Measurements from ENCODE around the gene CCDC154.

Gene CCDC154

DNA sequence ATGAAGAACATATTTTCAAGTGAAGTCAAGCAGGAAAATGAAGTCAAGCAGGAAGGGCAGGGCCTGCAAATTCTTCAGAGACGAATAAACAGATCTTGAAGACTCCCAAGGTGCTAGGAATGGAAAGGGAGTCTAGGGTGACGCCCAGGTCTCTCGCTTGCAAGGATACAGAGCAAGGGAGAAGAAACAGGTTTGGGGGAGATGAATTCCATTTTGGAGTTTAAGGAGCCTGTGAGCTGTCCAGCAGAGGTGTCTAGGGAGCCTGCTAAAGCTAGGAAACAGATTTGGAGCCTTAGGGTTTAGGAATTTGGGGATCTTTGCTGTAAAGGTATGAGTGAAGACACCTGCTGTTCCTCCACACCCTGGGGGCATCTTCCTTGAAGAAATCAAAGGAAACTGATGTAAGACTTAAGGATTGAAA, 27.8 kb downstream of the CCDC154 start:
- peaks cover 12 to 38% of the 10 kb centered on the region in 2 donors for H3K4me1 Mint-ChIP-seq
- no peaks in the 10 kb centered on the region for H3K27me3 Mint-ChIP-seq
- H3K9me3 Mint-ChIP-seq, result no peaks in the 10 kb centered on the region
- ATAC-seq (replicated peaks) (no peak), DNase-seq (no peak)
- H3K27ac Mint-ChIP-seq, result peak overlapping the region; percentile 86
- H3K36me3 Mint-ChIP-seq, result peaks cover 14 to 21% of the 10 kb centered on the region in 2 donors
- no peak overlapping the region for H3K4me3 Mint-ChIP-seq

DNA sequence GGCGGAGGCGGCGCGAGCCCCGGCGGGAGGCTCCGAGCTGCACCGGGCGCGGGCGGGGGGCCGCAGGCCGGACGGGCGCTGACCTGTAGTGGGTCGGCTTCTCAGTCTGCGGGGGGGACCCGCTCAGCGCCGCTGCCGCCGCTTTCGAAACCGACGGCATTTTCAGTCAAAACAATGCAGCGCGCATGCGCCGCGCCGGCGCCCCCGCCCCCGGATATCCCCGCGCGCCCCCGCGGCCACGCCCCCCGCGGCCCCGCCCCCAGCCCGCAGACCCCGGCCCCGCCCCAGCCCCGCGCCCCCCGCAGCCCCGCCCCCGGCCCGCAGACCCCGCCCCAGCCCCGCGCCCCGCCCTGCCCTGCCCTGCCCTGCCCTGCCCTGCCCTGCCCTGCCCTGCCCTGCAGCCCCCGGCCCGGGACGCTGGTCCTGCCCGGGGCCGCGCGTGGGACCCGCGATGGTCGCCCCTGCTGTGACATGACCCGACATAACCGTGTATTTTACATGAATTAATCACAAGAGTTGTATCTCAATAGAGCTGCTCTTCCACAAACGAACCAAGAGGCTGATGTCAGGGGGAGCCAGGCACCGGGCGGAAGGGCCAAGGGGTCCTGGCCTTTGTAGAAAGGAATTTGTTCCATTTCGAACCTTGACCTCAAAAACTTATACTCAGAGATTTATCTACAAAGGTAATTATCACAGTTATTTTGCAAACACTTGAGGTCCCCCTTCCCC, 29.7 kb downstream of the CCDC154 start, which contains the start of gene UNKL:
TSS of gene UNKL (minus strand) at position 173 of the 729 bp plus-strand sequence. CDS start at position 160, 13 bp downstream.
- ATAC-seq (replicated peaks) (peak; percentile 65 to 72), DNase-seq (peak; percentile 47)
- Mint-ChIP-seq H3K27me3 (no peaks in the 10 kb centered on the region), H3K9me3 (no peaks in the 10 kb centered on the region), H3K27ac (peak within 1 kb of the TSS; percentile 94), H3K4me3 (peak within 1 kb of the TSS; percentile 87 to 89), H3K36me3 (peaks cover 13 to 24% of the 10 kb centered on the region in 2 donors), H3K4me1 (peaks cover 12 to 21% of the 10 kb centered on the region in 2 donors)

DNA sequence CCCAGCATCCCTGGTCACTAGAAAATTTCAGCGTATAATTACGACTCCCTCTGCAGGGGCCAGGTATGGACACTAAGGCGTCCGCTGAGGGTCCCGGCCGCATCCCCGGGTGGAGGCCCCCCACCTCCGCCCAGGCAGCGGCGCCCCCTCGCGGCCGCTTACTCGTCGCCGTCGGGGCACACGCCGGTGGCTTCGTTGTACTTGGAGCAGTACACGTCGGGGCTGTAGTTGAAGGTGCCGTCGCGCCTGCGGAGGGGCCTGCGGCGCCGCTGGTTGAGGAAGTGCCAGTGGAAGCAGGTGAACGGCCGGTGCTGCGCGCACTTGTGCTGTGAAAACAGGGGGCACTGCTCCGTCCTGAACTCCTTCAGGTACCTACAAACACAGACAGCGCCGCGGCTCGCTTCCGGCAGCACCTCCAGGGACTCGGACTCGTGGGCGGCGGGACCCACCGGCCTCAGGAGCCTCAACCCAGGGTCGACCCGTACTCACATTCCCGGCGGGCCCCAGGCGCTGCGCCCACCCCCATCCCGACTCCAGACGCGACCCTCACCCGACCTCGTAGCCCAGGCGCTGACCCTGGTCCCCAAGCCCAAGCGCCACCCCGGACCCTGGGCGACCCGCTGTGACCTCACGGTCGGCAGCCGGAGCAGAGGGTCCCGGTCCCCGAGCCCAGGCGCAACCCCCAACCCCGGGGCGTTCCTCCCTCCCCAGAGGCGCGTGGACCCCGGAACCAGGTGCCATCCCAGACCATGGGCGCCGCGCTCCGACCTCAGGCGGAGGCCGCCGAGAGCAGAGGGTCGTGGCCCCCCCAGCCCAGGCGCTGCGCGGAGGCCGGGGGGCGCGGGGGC, 30.4 kb downstream of the CCDC154 start:
- Mint-ChIP-seq H3K27ac (peak overlapping the region; percentile 94), H3K27me3 (no peaks in the 10 kb centered on the region), H3K4me3 (peak overlapping the region; percentile 87 to 89), H3K36me3 (peaks cover 13 to 24% of the 10 kb centered on the region in 2 donors), H3K9me3 (no peaks in the 10 kb centered on the region), H3K4me1 (peaks cover 14 to 20% of the 10 kb centered on the region in 2 donors)
- DNase-seq (peak; percentile 65), ATAC-seq (replicated peaks) (peak; percentile 78 to 82)

DNA sequence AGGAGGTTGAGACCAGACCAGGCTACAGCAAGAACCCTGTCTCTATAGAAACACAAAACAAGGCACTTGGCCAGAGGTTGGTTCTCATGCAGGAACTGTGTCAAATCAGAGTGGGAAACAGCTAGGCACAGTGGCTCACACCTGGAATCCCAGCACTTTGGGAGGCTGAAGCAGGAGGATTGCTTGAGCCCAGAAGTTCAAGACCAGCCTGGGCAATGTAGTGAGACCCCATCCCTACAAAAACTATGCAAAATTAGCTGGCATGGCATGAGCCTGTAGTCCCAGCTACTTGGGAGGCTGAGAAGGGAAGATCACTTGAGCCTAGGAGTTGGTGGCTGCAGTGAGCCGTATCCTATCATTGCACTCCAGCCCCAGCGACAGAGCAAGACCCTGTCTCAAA, 31.5 kb downstream of the CCDC154 start:
- H3K27ac Mint-ChIP-seq, result peak overlapping the region; percentile 71
- H3K4me3 Mint-ChIP-seq, result peak overlapping the region in 1 of 2 donors; percentile 32
- H3K4me1 Mint-ChIP-seq, result peaks cover 11 to 22% of the 10 kb centered on the region in 2 donors
- no peaks in the 10 kb centered on the region for H3K27me3 Mint-ChIP-seq
- no peaks in the 10 kb centered on the region for H3K9me3 Mint-ChIP-seq
- ATAC-seq (replicated peaks), result no peak
- H3K36me3 Mint-ChIP-seq, result peaks cover 13 to 17% of the 10 kb centered on the region in 2 donors
- no peak for DNase-seq

DNA sequence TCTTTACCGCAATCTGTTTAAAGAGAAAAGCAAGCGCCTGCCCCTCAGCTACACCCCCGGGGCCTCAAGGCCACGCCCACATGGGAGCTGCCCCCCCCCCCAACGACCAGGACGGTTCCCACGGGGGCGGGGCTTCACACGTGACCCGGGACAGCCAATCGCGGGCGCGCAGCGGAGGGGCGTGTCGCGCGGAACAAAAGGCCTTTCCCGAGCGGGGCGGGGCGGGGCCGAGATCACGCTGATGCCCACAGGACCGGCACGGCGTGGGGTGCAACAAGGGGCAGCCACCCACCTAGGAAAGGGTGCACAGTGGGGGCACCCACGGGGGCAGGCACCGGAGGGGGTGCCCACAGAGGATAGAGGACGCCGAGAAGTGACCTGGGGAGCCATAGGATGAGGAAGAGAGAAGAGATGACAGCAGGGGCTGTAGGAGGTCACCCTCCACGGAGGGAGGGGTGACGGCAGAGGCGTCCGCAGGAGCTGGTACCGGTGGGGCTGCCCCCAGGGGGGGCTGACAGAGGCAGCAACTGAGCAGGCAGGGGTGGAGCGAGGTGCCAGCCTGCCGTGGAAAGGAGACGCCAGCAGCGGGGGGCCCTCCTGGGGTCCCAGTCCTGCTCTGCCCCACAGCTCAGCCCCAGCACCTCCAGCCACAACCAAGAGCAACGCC, 36.1 kb downstream of the CCDC154 start:
- ATAC-seq (replicated peaks), result peak; percentile 93
- peaks cover 13 to 22% of the 10 kb centered on the region in 2 donors for H3K36me3 Mint-ChIP-seq
- peaks cover 4 to 32% of the 10 kb centered on the region in 2 donors for H3K4me1 Mint-ChIP-seq
- peak; percentile 89 for DNase-seq
- peak overlapping the region; percentile 90 to 96 for H3K4me3 Mint-ChIP-seq
- no peaks in the 10 kb centered on the region for H3K27me3 Mint-ChIP-seq
- H3K9me3 Mint-ChIP-seq, result no peaks in the 10 kb centered on the region
- peak overlapping the region; percentile 87 for H3K27ac Mint-ChIP-seq

DNA sequence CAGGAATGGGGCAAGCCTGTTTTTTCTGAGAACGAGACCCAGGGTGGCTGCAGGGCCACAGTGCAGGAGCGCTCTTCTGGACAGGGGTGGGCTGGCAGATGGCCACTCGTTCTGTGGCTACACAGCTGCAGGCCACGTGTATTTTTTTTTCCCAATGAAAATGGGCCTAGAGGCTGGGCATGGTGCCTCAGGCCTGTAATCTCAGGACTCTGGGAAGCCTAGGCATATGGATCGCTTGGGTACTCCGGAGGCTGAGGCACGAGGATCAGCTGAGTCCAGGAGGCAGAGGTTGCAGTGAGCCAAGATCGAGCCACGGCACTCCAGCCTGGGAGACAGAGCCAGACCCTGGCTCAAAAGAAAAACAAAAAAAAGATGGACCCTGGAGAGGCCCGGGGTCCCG, 36.6 kb downstream of the CCDC154 start:
- Mint-ChIP-seq H3K27me3 (no peaks in the 10 kb centered on the region), H3K4me3 (peak overlapping the region; percentile 90 to 96), H3K27ac (peak overlapping the region; percentile 87), H3K9me3 (no peaks in the 10 kb centered on the region), H3K4me1 (peaks cover 4 to 32% of the 10 kb centered on the region in 2 donors), H3K36me3 (peaks cover 14 to 22% of the 10 kb centered on the region in 2 donors)
- ATAC-seq (replicated peaks) (no peak), DNase-seq (no peak)

DNA sequence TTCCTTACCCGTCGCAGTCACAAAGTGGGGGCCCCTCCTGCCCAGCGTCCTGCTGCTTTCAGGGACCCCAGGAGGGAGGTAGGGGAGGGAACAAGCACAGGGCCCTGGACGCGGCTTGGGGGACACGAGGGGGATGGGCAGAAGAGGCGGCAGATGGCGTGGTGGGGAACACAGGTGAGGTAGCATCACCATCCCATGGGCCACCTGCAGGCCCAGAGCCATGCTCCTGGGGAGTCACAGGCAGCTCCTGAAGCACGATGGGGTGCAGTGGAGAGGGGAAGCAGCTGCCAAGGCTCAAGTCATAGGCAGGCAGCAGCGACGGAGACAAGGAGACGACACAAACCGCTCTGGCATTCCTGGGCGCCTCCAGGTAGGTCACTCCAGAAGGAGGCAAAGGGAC, 40.6 kb downstream of the CCDC154 start:
- no peaks in the 10 kb centered on the region for H3K27me3 Mint-ChIP-seq
- no peak overlapping the region for H3K27ac Mint-ChIP-seq
- peaks cover 26 to 33% of the 10 kb centered on the region in 2 donors for H3K36me3 Mint-ChIP-seq
- peaks cover 2 to 19% of the 10 kb centered on the region in 2 donors for H3K4me1 Mint-ChIP-seq
- DNase-seq (no peak), ATAC-seq (replicated peaks) (no peak)
- H3K4me3 Mint-ChIP-seq, result no peak overlapping the region
- no peaks in the 10 kb centered on the region for H3K9me3 Mint-ChIP-seq

DNA sequence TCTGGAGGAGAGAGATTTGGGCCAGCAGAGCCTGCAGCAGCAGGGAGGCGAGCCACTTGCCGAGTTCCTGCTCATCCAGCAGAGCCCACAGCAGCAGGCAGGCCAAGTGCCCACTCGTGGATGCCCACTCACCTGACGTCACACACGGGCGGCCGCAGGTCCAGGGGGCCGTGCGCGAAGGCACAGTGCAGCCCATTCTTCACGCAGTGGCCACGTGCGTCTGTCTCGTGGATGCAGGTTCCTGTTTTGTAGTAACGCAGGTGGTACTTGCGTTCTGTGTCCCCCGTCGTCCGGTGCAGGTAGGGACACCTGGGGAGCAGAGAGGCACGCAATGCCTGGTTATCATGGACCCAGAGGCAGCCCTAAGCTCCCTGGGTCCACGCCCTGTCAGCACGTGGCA, 41.3 kb downstream of the CCDC154 start:
- peaks cover 0 to 12% of the 10 kb centered on the region in 2 donors for H3K4me1 Mint-ChIP-seq
- ATAC-seq (replicated peaks), result no peak
- no peaks in the 10 kb centered on the region for H3K27me3 Mint-ChIP-seq
- H3K36me3 Mint-ChIP-seq, result peaks cover 33 to 34% of the 10 kb centered on the region in 2 donors
- no peak overlapping the region for H3K27ac Mint-ChIP-seq
- DNase-seq, result no peak
- no peak overlapping the region for H3K4me3 Mint-ChIP-seq
- no peaks in the 10 kb centered on the region for H3K9me3 Mint-ChIP-seq

DNA sequence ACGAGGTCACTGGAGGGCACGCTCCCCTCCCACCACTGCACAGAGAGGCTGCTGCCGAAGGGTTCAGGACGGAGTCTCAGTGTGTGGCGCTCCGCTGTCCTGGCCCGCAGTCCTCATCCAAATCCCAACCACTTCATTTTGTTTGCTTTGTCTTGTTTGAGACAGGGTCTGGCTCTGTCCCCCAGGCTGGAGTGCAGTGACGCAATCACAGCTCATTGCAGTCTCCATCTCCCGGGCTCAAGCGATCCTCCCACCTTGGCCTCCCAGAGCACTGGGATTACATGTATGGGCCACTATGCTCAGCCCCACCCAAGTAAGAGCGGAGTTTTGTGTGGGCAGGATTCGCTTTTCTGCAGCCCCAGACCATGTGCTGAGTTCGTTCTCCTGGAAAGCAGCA, 42.6 kb downstream of the CCDC154 start:
- ATAC-seq (replicated peaks) (no peak), DNase-seq (no peak)
- H3K9me3 Mint-ChIP-seq, result no peaks in the 10 kb centered on the region
- peaks cover 0 to under 1% of the 10 kb centered on the region in 2 donors for H3K4me1 Mint-ChIP-seq
- no peak overlapping the region for H3K4me3 Mint-ChIP-seq
- no peak overlapping the region for H3K27ac Mint-ChIP-seq
- H3K27me3 Mint-ChIP-seq, result no peaks in the 10 kb centered on the region
- H3K36me3 Mint-ChIP-seq, result peaks cover 33 to 34% of the 10 kb centered on the region in 2 donors

DNA sequence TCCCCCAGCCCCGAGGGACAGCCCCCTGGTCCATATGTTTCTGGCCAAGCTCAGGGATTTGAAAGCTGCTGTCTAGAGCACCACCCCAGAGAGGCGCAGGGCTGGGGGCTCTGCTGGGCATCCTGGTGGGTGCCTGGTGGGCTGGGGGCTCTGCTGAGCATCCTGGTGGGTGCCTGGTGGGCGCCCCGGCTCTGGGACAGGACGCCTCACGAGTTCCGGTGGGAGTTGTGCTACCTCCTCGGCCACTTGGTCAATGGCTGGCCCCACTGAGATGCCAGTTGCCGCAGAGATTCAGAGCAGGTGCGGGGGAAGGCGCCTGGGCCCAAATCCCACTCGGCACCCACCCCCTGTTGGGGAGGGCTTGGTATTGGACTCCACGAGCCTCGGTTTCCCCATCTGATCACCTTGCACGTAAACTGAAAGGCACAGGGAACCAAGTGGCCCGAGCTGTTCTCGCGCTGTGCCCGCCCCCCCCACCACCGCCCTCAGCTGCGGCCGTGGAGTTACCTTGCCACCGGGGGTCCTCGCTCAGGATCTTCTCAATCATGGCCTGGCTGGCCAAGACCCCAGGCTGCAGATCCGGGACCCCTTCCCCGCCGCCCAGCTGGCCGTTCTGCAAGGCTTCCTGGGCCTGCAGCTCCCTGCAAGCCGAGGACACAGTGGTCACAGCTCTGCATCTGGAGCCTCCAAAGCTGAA, 43.1 kb downstream of the CCDC154 start:
- no peak overlapping the region for H3K4me3 Mint-ChIP-seq
- H3K9me3 Mint-ChIP-seq, result no peaks in the 10 kb centered on the region
- H3K27ac Mint-ChIP-seq, result no peak overlapping the region
- ATAC-seq (replicated peaks), result no peak
- no peaks in the 10 kb centered on the region for H3K4me1 Mint-ChIP-seq
- no peak for DNase-seq
- H3K27me3 Mint-ChIP-seq, result no peaks in the 10 kb centered on the region
- peaks cover 33 to 36% of the 10 kb centered on the region in 2 donors for H3K36me3 Mint-ChIP-seq

DNA sequence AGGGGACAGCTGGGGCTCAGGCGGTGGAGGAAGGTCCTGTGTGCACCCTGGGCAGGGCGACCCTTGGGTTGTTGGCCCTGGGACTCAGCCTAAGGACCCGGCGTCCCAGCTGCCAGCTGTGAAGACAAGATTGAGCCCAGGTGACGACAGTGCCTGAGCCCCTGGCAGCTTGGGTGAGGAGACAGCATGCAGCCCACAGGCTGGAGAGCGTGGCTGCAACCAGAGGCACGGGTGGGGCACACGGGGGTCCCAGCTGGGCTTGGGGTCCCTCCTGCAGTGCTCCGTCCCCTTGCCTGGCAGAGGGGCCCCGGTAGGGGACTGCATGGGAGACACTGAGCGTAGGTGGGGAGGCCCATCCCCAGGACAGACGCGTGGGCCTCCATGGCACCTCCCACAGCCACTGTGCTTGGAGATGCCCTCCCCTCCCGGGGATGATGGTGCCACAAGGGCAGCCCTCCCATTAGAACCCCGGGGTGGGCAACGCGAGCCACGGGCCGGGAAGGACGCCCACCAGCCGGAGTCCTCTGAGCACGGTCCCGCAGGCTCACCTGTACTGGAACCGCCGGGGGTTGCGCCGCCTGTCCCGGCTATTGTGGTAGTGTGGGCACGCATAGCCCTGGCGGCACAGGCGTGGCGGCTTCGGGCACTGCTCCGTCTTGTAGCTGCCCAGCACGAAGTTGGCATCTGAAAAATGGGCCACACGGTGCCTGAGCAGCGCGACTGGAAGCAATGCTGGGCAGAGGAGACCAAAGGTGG, 45.4 kb downstream of the CCDC154 start:
- H3K36me3 Mint-ChIP-seq, result peaks cover 32 to 37% of the 10 kb centered on the region in 2 donors
- no peak overlapping the region for H3K4me3 Mint-ChIP-seq
- H3K27ac Mint-ChIP-seq, result peak overlapping the region; percentile 20
- DNase-seq (no peak), ATAC-seq (replicated peaks) (no peak)
- H3K9me3 Mint-ChIP-seq, result no peaks in the 10 kb centered on the region
- H3K4me1 Mint-ChIP-seq, result no peaks in the 10 kb centered on the region
- H3K27me3 Mint-ChIP-seq, result no peaks in the 10 kb centered on the region

DNA sequence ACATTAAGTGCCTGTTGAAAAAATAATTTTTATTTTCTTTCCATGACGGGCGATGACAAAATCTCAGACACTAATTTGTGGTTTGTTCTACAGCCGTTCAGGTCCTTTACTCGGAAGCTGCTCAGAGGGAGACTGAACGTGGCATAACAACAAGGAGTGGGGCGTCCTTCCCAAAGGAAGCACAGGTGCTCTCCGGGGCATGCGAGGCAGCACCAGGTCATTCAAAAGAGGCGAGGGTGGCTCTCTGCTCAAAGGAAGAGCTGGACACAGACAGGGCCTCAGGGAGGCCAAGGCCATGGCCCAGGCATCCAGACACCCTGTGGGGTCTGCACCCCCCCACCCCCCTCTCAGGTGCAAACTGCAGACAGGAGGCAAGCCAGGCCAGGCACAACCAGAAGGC, 46.0 kb downstream of the CCDC154 start:
- Mint-ChIP-seq H3K4me1 (no peaks in the 10 kb centered on the region), H3K4me3 (no peak overlapping the region), H3K27me3 (no peaks in the 10 kb centered on the region), H3K36me3 (peaks cover 31 to 36% of the 10 kb centered on the region in 2 donors), H3K27ac (no peak overlapping the region), H3K9me3 (no peaks in the 10 kb centered on the region)
- ATAC-seq (replicated peaks) (no peak), DNase-seq (no peak)

DNA sequence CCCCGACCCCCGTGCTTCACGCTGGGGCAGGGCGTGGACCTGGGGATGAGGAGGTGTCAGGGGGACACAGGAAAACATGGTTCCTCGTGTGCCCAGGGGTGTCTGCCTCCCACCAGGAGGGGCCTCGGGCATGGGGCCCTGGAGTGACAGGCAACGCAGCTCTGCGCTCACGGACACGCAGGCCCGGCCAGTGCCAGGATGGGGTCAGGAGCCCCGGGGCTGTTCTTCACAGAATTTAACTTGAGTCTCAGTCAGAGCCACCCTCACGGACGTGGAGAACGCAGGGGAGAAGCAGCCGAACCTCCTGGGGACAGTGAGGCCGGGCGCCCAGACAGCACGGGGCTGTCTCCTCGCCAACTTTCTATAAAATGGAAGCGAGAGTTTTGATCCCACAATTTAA, 46.6 kb downstream of the CCDC154 start:
- Mint-ChIP-seq H3K36me3 (peaks cover 34 to 35% of the 10 kb centered on the region in 2 donors), H3K4me1 (no peaks in the 10 kb centered on the region), H3K27me3 (no peaks in the 10 kb centered on the region), H3K4me3 (no peak overlapping the region), H3K27ac (no peak overlapping the region), H3K9me3 (no peaks in the 10 kb centered on the region)
- no peak for ATAC-seq (replicated peaks)
- DNase-seq, result no peak

Measured in stimulated activated naive B cell treated with anti-CD40 and anti-IgM and Interleukin-4, amounts not matched to agents 10 μg/mL and 1 μg/mL and 100 μg/mL, for 72 hours (primary cell).